Lung (tissue), 12 donors: ENCODE measurements around the gene BCAR1. TPM values are rescaled to one million over a fixed set of nuclear protein-coding genes. Genes with fewer than 3 reads are reported as not detected.

Experiments
- ATAC-seq: fragments of 200-7000 bp; cut with Tn5 transposase; one replicate; pipeline ENCODE4 v1.9.1; 2020; ENCODE audit warnings: moderate number of reproducible peaks; ENCODE audit not compliant: insufficient read depth, low FRiP score
- DNase-seq, 3 donors: peaks; one replicate each; pipeline ENCODE4 v3.0.0-alpha.2; 2013 to 2017
- H3K27ac ChIP-seq, 2 donors: one replicate each; pipeline ENCODE4 v1.5.1; 2013; ENCODE audit warnings: mild to moderate bottlenecking in 2 of 2, moderate library complexity in 2 of 2, control low read depth in 1 of 2, inconsistent platforms in 1 of 2, low read depth in 1 of 2, low read length in 1 of 2
- H3K27me3 ChIP-seq, 3 donors: one replicate each; pipeline ENCODE4 v1.5.1; 2013; ENCODE audit warnings: low read length in 2 of 3; ENCODE audit not compliant: control insufficient read depth in 3 of 3, insufficient read depth in 3 of 3
- H3K36me3 ChIP-seq, 4 donors: one replicate each; pipeline ENCODE4 v1.5.1; 2013; ENCODE audit warnings: low read length in 4 of 4, mild to moderate bottlenecking in 1 of 4, moderate library complexity in 1 of 4; ENCODE audit not compliant: control insufficient read depth in 4 of 4, insufficient read depth in 4 of 4
- H3K4me1 ChIP-seq, 5 donors: one replicate each; pipeline ENCODE4 v1.5.1; 2013; ENCODE audit warnings: low read length in 5 of 5, mild to moderate bottlenecking in 2 of 5, moderate library complexity in 1 of 5; ENCODE audit not compliant: control insufficient read depth in 5 of 5, insufficient read depth in 5 of 5
- H3K4me3 ChIP-seq: one replicate; pipeline ENCODE4 v1.5.1; 2013; ENCODE audit warnings: mild to moderate bottlenecking, control low read depth, moderate library complexity
- H3K9ac ChIP-seq, 2 donors: one replicate each; pipeline ENCODE4 v1.5.1; 2013; ENCODE audit warnings: low read length in 2 of 2, control low read depth in 1 of 2; ENCODE audit not compliant: insufficient read depth in 1 of 2
- H3K9me3 ChIP-seq, 4 donors: one replicate each; pipeline ENCODE4 v1.5.1; 2013; ENCODE audit warnings: low read length in 3 of 4, mild to moderate bottlenecking in 1 of 4, moderate library complexity in 1 of 4; ENCODE audit not compliant: control insufficient read depth in 4 of 4, insufficient read depth in 3 of 4
- CTCF ChIP-seq: IDR thresholded peaks from 2 replicates; pipeline ENCODE4 v1.5.1; 2012; ENCODE audit warnings: mild to moderate bottlenecking; ENCODE audit errors: control extremely low read depth, extremely low read depth
- WGBS, 2 donors: extraction: QIAGEN DNeasy Blood & Tissue Kit; methylation state at CpG; one replicate each; pipeline ENCODE4 v1.1.7; 2013; 5-methylcytosine and 5-hydroxymethylcytosine counted together
- polyA plus RNA-seq, 2 donors: library from polyadenylated mRNA; stranded (reverse); fragments of 200-250 nt; gene quantifications; one replicate each; pipeline ENCODE4 v1.2.1, GENCODE V29; 2013
- total RNA-seq, 2 donors: library from RNA; depleted of rRNA in 1 of 2; stranded (reverse); fragments of >200 nt in 1 of 2; gene quantifications; one replicate each; pipeline ENCODE4 v1.2.1, GENCODE V29; 2014 to 2021
- donor health status: control.
- donor health status: control.
- donor health status: Bipolar disorder and iron deficiency.
- donor health status: healthy.
- donor health status: DM: yes; HTN: yes; CAD: no.

Gene BCAR1
- total and polyA plus RNA-seq, 4 donors, result 37.5 to 70.7 (median 49.9) TPM

GRCh38 chr16:75195811-75196790 is 55.3 kb downstream of the BCAR1 start:
- H3K27me3 ChIP-seq, result peaks cover 0 to 4% (median 0%) of the 10 kb centered on the region in 3 donors
- peaks cover 0 to 5% (median 0%) of the 10 kb centered on the region in 5 donors for H3K4me1 ChIP-seq
- H3K4me3 ChIP-seq, result no peak overlapping the region
- no peaks in the 10 kb centered on the region for H3K9me3 ChIP-seq
- ATAC-seq (no peak), DNase-seq (no peak)
- no peak overlapping the region for H3K9ac ChIP-seq
- 83 to 89% methylated on average over 24 of the region's 24 CpGs for WGBS, 2 donors
- no peak overlapping the region for H3K27ac ChIP-seq
- no peak for TF ChIP-seq CTCF
- no peaks in the 10 kb centered on the region for H3K36me3 ChIP-seq

GRCh38 chr16:75193730-75194444 is 57.5 kb downstream of the BCAR1 start:
- WGBS, 2 donors, result 78 to 91% methylated on average over 10 of the region's 10 CpGs
- Histone ChIP-seq H3K9ac (no peak overlapping the region), H3K4me1 (peaks cover 0 to 5% (median 0%) of the 10 kb centered on the region in 5 donors), H3K4me3 (no peak overlapping the region), H3K27ac (no peak overlapping the region), H3K9me3 (no peaks in the 10 kb centered on the region), H3K27me3 (peaks cover 0 to 4% (median 0%) of the 10 kb centered on the region in 3 donors), H3K36me3 (no peaks in the 10 kb centered on the region)
- TF ChIP-seq CTCF, result no peak
- DNase-seq (no peak), ATAC-seq (no peak)

GRCh38 chr16:75193265-75193650 is 58.2 kb downstream of the BCAR1 start:
- Histone ChIP-seq H3K9me3 (no peaks in the 10 kb centered on the region), H3K4me1 (peaks cover 0 to 4% (median 0%) of the 10 kb centered on the region in 5 donors), H3K27ac (no peak overlapping the region), H3K4me3 (no peak overlapping the region), H3K27me3 (peaks cover 0 to 4% (median 0%) of the 10 kb centered on the region in 3 donors), H3K9ac (no peak overlapping the region), H3K36me3 (no peaks in the 10 kb centered on the region)
- 89 to 97% methylated on average over 4 of the region's 4 CpGs for WGBS, 2 donors
- DNase-seq (no peak), ATAC-seq (no peak)
- no peak for TF ChIP-seq CTCF
